ENCODE measurements around the gene PODN.

- no peak for TF ChIP-seq POLR2AphosphoS5 (IDR thresholded peaks at IDR 0.05)
- no peak for TF ChIP-seq CTCF (IDR thresholded peaks at IDR 0.05)
These were observed 26.7 kb downstream of the PODN start for GRCh38 chr1:53088616-53089300.
